WTC11 (cell line): ENCODE results near the gene PTPRU. TPM values are rescaled to one million over a fixed set of nuclear protein-coding genes. Genes with fewer than 3 reads are reported as not detected.

Experiments
- ATAC-seq: fragments of 200-7000 bp; cut with Tn5 transposase; 2 replicates; pipeline ENCODE4 v1.10.0; 2021; ENCODE audit warnings: mild to moderate bottlenecking, moderate library complexity
- CTCF ChIA-PET: fragments of 300-600 bp; sonication (Branson Sonifier 250); formaldehyde crosslinking; loops from one replicate; lab custom pipeline; 2021; ENCODE audit warnings: antibody characterized with exemption; lab: Charles Lee
- POLR2A ChIA-PET: fragments of 350-600 bp; sonication (Branson Sonifier 250); formaldehyde crosslinking; loops from one replicate; lab custom pipeline; 2021; ENCODE audit warnings: antibody characterized with exemption; lab: Charles Lee
- DNase-seq: peaks from one replicate; pipeline ENCODE4 v3.0.0; 2021; ENCODE audit warnings: low spot score
- H3K27ac Mint-ChIP-seq: 2 replicates; pipeline ENCODE4 v1.8.0; 2021; ENCODE audit warnings: mixed read lengths
- H3K27me3 Mint-ChIP-seq: 2 replicates; pipeline ENCODE4 v1.8.0; 2021; ENCODE audit warnings: low read depth, mild to moderate bottlenecking, moderate library complexity, mixed read lengths
- H3K36me3 Mint-ChIP-seq: 2 replicates; pipeline ENCODE4 v1.8.0; 2021; ENCODE audit warnings: mixed read lengths
- H3K4me1 Mint-ChIP-seq: 2 replicates; pipeline ENCODE4 v1.8.0; 2022; ENCODE audit warnings: mixed read lengths
- H3K4me3 Mint-ChIP-seq: 2 replicates; pipeline ENCODE4 v1.8.0; 2021; ENCODE audit warnings: mild to moderate bottlenecking, moderate library complexity, mixed read lengths
- H3K9me3 Mint-ChIP-seq: 2 replicates; pipeline ENCODE4 v1.8.0; 2021; ENCODE audit warnings: mixed read lengths
- ELF4 ChIP-seq: sonication (generic); formaldehyde crosslinking; IDR thresholded peaks from 2 replicates; pipeline ENCODE4 v1.8.1; 2022; ENCODE audit warnings: low read depth, mild to moderate bottlenecking, moderate library complexity, missing genetic modification reagents
- EMX1 ChIP-seq: fragments of 250-450 bp; sonication (Bioruptor Pico); IDR thresholded peaks from 2 replicates; pipeline ENCODE4 v1.8.0; 2021; ENCODE audit warnings: mild to moderate bottlenecking
- ESRRA ChIP-seq: sonication (generic); formaldehyde crosslinking; IDR thresholded peaks from 2 replicates; pipeline ENCODE4 v1.8.1; 2022; ENCODE audit warnings: mild to moderate bottlenecking, missing genetic modification reagents, borderline replicate concordance
- GTF2I ChIP-seq: fragments of 250-450 bp; sonication (Bioruptor Pico); conservative IDR thresholded peaks from 2 replicates; pipeline ENCODE4 v1.4.0; 2021; ENCODE audit warnings: mild to moderate bottlenecking
- KAT7 ChIP-seq: sonication (generic); formaldehyde crosslinking; IDR thresholded peaks from 2 replicates; pipeline ENCODE4 v1.8.1; 2023; ENCODE audit warnings: missing genetic modification reagents, mild to moderate bottlenecking, borderline replicate concordance
- MXD4 ChIP-seq: fragments of 250-450 bp; sonication (Bioruptor Pico); IDR thresholded peaks from 2 replicates; pipeline ENCODE4 v1.8.0; 2021; ENCODE audit warnings: mild to moderate bottlenecking, moderate library complexity, borderline replicate concordance
- NR3C1 ChIP-seq: sonication (generic); formaldehyde crosslinking; conservative IDR thresholded peaks from 2 replicates; pipeline ENCODE4 v1.8.1; 2023; ENCODE audit warnings: low read depth, mild to moderate bottlenecking, missing genetic modification reagents
- PRRX2 ChIP-seq: fragments of 250-450 bp; sonication (Bioruptor Pico); IDR thresholded peaks from 2 replicates; pipeline ENCODE4 v1.8.0; 2021; ENCODE audit warnings: mild to moderate bottlenecking
- RORB ChIP-seq: fragments of 250-450 bp; sonication (Bioruptor Pico); IDR thresholded peaks from 2 replicates; pipeline ENCODE4 v1.9.0; 2021; ENCODE audit warnings: mild to moderate bottlenecking
- SMAD4 ChIP-seq: sonication (generic); formaldehyde crosslinking; IDR thresholded peaks from 2 replicates; pipeline ENCODE4 v1.8.0; 2022; ENCODE audit warnings: mild to moderate bottlenecking, missing genetic modification reagents
- SOX15 ChIP-seq: fragments of 250-450 bp; sonication (Bioruptor Pico); IDR thresholded peaks from 2 replicates; pipeline ENCODE4 v1.9.0; 2021; ENCODE audit warnings: mild to moderate bottlenecking
- TCF7 ChIP-seq: sonication (generic); formaldehyde crosslinking; IDR thresholded peaks from 2 replicates; pipeline ENCODE4 v1.8.0; 2022; ENCODE audit warnings: mild to moderate bottlenecking, low read depth, missing genetic modification reagents, moderate library complexity
- ZNF396 ChIP-seq: fragments of 250-450 bp; sonication (Bioruptor Pico); IDR thresholded peaks from 2 replicates; pipeline ENCODE4 v1.8.0; 2021; ENCODE audit warnings: mild to moderate bottlenecking, moderate library complexity, borderline replicate concordance
- ZNF423 ChIP-seq: fragments of 250-450 bp; sonication (Bioruptor Pico); IDR thresholded peaks from 2 replicates; pipeline ENCODE4 v2.1.2; 2022; ENCODE audit warnings: mild to moderate bottlenecking, moderate library complexity
- ZNF671 ChIP-seq: fragments of 250-450 bp; sonication (Bioruptor Pico); IDR thresholded peaks from 2 replicates; pipeline ENCODE4 v1.8.0; 2021; ENCODE audit warnings: mild to moderate bottlenecking
- total RNA-seq: library from RNA; stranded (reverse); gene quantifications from 3 replicates; pipeline ENCODE4 v1.2.3, GENCODE V29; 2021
- TF ChIP-seq, protein P1 (sequence below): sonication (generic); formaldehyde crosslinking; IDR thresholded peaks from 2 replicates; pipeline ENCODE4 v1.8.1; 2022; ENCODE audit warnings: mild to moderate bottlenecking, moderate library complexity, missing genetic modification reagents
- TF ChIP-seq, protein P2 (sequence below): sonication (generic); formaldehyde crosslinking; IDR thresholded peaks from 2 replicates; pipeline ENCODE4 v1.8.1; 2023; ENCODE audit warnings: mild to moderate bottlenecking, missing genetic modification reagents
- TF ChIP-seq, protein P3 (sequence below): fragments of 250-450 bp; sonication (Bioruptor Pico); IDR thresholded peaks from 2 replicates; pipeline ENCODE4 v2.1.2; 2022; ENCODE audit warnings: mild to moderate bottlenecking, moderate library complexity
- TF ChIP-seq, protein P4 (sequence below): sonication (generic); formaldehyde crosslinking; IDR thresholded peaks from 2 replicates; pipeline ENCODE4 v1.8.0; 2022; ENCODE audit warnings: mild to moderate bottlenecking, missing genetic modification reagents
- TF ChIP-seq, protein P5 (sequence below): sonication (generic); formaldehyde crosslinking; IDR thresholded peaks from 2 replicates; pipeline ENCODE4 v1.8.1; 2022; ENCODE audit warnings: low read depth, mild to moderate bottlenecking, moderate library complexity, missing genetic modification reagents, borderline replicate concordance
- TF ChIP-seq, protein P6 (sequence below): sonication (generic); formaldehyde crosslinking; IDR thresholded peaks from 2 replicates; pipeline ENCODE4 v1.8.1; 2023; ENCODE audit warnings: mild to moderate bottlenecking, missing genetic modification reagents, moderate library complexity
- TF ChIP-seq, protein P7 (sequence below): fragments of 250-450 bp; sonication (Bioruptor Pico); conservative IDR thresholded peaks from 2 replicates; pipeline ENCODE4 v1.9.0; 2021; ENCODE audit warnings: mild to moderate bottlenecking
- TF ChIP-seq, protein P8 (sequence below): fragments of 200-600 bp; IDR thresholded peaks from 2 replicates; pipeline ENCODE4 v1.8.0; 2022; ENCODE audit warnings: antibody characterized with exemption
- TF ChIP-seq, protein P9 (sequence below): fragments of 250-450 bp; sonication (Bioruptor Pico); IDR thresholded peaks from 2 replicates; pipeline ENCODE4 v1.9.0; 2021; ENCODE audit warnings: mild to moderate bottlenecking

PTPRU gene
- total RNA-seq, 1 experiment from 2014 or later, result 75.4 TPM

DNA sequence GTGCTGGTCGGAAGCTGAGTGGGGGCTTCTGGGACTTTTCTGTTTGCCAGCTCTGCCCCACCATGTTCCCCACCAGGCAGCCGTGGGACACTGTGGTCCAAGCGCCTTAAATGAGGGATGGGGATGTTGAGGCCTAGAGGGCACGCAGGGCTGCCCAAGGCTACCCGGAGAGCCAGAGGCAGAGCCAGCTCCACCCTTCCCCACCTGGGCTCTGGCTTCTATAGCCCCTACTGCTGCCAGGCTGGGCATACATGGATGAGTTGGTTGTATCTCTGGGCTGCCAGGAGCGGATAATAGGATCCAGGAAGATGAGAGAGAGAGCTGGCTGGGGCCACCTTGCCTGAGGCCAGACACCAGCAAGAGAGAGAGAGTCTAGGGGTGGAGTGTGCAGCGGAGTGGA lies 49.4 kb downstream of the PTPRU start:
- Mint-ChIP-seq H3K27me3 (no peaks in the 10 kb centered on the region), H3K27ac (no peak overlapping the region; the same call in 1 of the 2 replicates), H3K4me3 (no peak overlapping the region), H3K36me3 (no peaks in the 10 kb centered on the region), H3K9me3 (no peaks in the 10 kb centered on the region), H3K4me1 (peaks cover 19% of the 10 kb centered on the region)
- DNase-seq (no peak), ATAC-seq (no peak)
- CTCF ChIA-PET, result no interaction called here
- POLR2A ChIA-PET, result no interaction called here
- TF ChIP-seq SMAD4 (CRISPR knock-in tag) (no peak), ZNF396 (CRISPR knock-in tag) (no peak), ZNF423 (CRISPR knock-in tag) (no peak), RORB (CRISPR knock-in tag) (no peak), MXD4 (no peak), KAT7 (CRISPR knock-in tag) (no peak), SOX15 (CRISPR knock-in tag) (no peak), PRRX2 (CRISPR knock-in tag) (no peak)
- TF ChIP-seq, protein P1, sequence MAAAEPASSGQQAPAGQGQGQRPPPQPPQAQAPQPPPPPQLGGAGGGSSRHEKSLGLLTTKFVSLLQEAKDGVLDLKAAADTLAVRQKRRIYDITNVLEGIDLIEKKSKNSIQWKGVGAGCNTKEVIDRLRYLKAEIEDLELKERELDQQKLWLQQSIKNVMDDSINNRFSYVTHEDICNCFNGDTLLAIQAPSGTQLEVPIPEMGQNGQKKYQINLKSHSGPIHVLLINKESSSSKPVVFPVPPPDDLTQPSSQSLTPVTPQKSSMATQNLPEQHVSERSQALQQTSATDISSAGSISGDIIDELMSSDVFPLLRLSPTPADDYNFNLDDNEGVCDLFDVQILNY (CRISPR knock-in tag), result no peak
- TF ChIP-seq, protein P2, sequence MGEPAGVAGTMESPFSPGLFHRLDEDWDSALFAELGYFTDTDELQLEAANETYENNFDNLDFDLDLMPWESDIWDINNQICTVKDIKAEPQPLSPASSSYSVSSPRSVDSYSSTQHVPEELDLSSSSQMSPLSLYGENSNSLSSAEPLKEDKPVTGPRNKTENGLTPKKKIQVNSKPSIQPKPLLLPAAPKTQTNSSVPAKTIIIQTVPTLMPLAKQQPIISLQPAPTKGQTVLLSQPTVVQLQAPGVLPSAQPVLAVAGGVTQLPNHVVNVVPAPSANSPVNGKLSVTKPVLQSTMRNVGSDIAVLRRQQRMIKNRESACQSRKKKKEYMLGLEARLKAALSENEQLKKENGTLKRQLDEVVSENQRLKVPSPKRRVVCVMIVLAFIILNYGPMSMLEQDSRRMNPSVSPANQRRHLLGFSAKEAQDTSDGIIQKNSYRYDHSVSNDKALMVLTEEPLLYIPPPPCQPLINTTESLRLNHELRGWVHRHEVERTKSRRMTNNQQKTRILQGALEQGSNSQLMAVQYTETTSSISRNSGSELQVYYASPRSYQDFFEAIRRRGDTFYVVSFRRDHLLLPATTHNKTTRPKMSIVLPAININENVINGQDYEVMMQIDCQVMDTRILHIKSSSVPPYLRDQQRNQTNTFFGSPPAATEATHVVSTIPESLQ (CRISPR knock-in tag), result no peak
- TF ChIP-seq, protein P3, sequence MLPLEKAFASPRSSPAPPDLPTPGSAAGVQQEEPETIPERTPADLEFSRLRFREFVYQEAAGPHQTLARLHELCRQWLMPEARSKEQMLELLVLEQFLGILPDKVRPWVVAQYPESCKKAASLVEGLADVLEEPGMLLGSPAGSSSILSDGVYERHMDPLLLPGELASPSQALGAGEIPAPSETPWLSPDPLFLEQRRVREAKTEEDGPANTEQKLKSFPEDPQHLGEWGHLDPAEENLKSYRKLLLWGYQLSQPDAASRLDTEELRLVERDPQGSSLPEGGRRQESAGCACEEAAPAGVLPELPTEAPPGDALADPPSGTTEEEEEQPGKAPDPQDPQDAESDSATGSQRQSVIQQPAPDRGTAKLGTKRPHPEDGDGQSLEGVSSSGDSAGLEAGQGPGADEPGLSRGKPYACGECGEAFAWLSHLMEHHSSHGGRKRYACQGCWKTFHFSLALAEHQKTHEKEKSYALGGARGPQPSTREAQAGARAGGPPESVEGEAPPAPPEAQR (CRISPR knock-in tag), result no peak
- TF ChIP-seq, protein P4, sequence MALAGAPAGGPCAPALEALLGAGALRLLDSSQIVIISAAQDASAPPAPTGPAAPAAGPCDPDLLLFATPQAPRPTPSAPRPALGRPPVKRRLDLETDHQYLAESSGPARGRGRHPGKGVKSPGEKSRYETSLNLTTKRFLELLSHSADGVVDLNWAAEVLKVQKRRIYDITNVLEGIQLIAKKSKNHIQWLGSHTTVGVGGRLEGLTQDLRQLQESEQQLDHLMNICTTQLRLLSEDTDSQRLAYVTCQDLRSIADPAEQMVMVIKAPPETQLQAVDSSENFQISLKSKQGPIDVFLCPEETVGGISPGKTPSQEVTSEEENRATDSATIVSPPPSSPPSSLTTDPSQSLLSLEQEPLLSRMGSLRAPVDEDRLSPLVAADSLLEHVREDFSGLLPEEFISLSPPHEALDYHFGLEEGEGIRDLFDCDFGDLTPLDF (CRISPR knock-in tag), result no peak
- TF ChIP-seq, protein P5, sequence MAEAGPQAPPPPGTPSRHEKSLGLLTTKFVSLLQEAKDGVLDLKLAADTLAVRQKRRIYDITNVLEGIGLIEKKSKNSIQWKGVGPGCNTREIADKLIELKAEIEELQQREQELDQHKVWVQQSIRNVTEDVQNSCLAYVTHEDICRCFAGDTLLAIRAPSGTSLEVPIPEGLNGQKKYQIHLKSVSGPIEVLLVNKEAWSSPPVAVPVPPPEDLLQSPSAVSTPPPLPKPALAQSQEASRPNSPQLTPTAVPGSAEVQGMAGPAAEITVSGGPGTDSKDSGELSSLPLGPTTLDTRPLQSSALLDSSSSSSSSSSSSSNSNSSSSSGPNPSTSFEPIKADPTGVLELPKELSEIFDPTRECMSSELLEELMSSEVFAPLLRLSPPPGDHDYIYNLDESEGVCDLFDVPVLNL (CRISPR knock-in tag), result no peak
- TF ChIP-seq, protein P6, sequence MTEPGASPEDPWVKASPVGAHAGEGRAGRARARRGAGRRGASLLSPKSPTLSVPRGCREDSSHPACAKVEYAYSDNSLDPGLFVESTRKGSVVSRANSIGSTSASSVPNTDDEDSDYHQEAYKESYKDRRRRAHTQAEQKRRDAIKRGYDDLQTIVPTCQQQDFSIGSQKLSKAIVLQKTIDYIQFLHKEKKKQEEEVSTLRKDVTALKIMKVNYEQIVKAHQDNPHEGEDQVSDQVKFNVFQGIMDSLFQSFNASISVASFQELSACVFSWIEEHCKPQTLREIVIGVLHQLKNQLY (CRISPR knock-in tag), result no peak

DNA sequence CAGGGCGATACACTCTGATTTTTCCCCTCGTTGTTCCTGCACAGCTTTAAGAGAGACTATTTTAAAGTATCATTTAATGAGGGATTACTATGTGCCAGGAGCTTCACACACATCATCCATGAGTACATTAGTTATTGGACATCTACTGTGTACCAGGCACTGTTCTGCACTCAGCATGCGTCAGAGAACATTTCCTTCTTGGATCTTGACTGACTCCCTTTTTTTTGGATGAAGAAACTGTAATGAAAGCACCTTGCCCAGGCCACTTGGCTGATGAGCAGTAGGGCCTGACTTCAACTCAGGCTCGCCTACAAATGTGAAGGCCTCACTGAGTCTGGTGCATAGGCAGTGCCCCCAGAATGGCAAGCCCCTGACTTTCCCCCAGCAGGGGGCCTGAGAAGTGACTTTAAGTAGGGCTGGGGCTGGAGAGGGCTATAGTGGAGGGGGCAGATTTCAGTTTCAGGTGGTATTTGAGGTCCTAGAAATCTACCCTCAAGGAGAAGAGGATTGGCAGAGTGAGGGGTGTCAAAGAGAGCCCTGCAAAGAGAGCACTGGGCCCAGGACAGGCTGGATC lies 50.0 kb downstream of the PTPRU start:
- ChIA-PET CTCF (no interaction called here), POLR2A (no interaction called here)
- DNase-seq (no peak), ATAC-seq (no peak)
- no peaks in the 10 kb centered on the region for H3K27me3 Mint-ChIP-seq
- no peak overlapping the region for H3K27ac Mint-ChIP-seq
- H3K4me1 Mint-ChIP-seq, result peaks cover 22% of the 10 kb centered on the region
- no peaks in the 10 kb centered on the region for H3K36me3 Mint-ChIP-seq
- no peaks in the 10 kb centered on the region for H3K9me3 Mint-ChIP-seq
- no peak overlapping the region for H3K4me3 Mint-ChIP-seq
- TF ChIP-seq EMX1 (CRISPR knock-in tag), result no peak
- TF ChIP-seq, protein P7, sequence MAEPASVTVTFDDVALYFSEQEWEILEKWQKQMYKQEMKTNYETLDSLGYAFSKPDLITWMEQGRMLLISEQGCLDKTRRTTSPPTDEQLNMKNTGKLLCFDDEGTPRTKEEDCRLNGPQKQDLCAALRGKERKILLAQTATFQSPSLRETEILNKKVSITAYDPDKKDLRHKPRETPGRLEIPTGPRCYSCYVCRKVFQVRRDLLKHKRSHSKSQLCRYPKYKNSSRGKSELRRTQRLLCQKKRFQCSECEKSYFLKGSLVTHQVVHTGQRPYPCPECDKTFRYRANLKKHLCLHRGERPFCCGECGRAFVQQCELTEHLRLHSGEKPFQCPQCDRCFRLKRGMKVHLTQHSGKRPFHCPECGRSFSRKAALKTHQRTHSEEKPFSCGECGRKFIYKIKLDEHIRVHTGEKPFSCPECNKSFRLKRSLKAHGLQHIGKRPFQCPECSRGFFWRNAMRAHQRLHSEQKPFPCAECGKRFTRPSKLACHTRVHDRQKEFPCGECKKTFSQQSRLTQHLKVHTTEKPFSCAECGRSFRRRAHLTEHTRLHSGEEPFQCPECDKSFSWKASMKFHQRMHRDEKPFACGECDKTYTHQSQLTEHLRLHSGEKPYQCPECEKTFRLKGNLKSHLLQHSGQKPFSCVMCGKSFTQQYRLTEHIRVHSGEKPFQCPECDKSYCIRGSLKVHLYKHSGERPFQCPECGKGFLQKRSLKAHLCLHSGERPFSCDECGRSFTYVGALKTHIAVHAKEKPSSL (CRISPR knock-in tag), result no peak
- no peak for TF ChIP-seq ELF4 (CRISPR knock-in tag)
- TF ChIP-seq MXD4, result no peak
- no peak for TF ChIP-seq NR3C1 (CRISPR knock-in tag)
- no peak for TF ChIP-seq ESRRA
- TF ChIP-seq, protein P8, sequence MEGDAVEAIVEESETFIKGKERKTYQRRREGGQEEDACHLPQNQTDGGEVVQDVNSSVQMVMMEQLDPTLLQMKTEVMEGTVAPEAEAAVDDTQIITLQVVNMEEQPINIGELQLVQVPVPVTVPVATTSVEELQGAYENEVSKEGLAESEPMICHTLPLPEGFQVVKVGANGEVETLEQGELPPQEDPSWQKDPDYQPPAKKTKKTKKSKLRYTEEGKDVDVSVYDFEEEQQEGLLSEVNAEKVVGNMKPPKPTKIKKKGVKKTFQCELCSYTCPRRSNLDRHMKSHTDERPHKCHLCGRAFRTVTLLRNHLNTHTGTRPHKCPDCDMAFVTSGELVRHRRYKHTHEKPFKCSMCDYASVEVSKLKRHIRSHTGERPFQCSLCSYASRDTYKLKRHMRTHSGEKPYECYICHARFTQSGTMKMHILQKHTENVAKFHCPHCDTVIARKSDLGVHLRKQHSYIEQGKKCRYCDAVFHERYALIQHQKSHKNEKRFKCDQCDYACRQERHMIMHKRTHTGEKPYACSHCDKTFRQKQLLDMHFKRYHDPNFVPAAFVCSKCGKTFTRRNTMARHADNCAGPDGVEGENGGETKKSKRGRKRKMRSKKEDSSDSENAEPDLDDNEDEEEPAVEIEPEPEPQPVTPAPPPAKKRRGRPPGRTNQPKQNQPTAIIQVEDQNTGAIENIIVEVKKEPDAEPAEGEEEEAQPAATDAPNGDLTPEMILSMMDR, result no peak
- TF ChIP-seq TCF7 (CRISPR knock-in tag), result no peak
- TF ChIP-seq, protein P9, sequence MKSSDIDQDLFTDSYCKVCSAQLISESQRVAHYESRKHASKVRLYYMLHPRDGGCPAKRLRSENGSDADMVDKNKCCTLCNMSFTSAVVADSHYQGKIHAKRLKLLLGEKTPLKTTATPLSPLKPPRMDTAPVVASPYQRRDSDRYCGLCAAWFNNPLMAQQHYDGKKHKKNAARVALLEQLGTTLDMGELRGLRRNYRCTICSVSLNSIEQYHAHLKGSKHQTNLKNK, result no peak
- TF ChIP-seq ZNF671 (CRISPR knock-in tag), result no peak
- no peak for TF ChIP-seq GTF2I (CRISPR knock-in tag)
